Calu3 (cell line): ENCODE results near the gene MRPL21. TPM values are rescaled to one million over a fixed set of nuclear protein-coding genes. Genes with fewer than 3 reads are reported as not detected.

Experiments
- BruUV-seq: library from RNA; stranded (reverse); fragments of 400-500 nt; replicated peaks from 2 replicates; lab custom pipeline; 2021; lab: Mats Ljungman, UMichigan
- CTCF ChIA-PET: fragments of 300-600 bp; sonication (Branson Sonifier 250); formaldehyde crosslinking; loops from one replicate; lab custom pipeline; 2022; ENCODE audit warnings: antibody characterized with exemption; lab: Charles Lee
- DNase-seq: peaks from one replicate; pipeline ENCODE4 v3.0.0; 2022
- H3K27ac Mint-ChIP-seq: one replicate; pipeline ENCODE4 v1.8.0; 2022; ENCODE audit warnings: mixed read lengths; ENCODE audit not compliant: unreplicated experiment
- H3K27me3 Mint-ChIP-seq: one replicate; pipeline ENCODE4 v1.8.0; 2022; ENCODE audit warnings: mixed read lengths; ENCODE audit not compliant: unreplicated experiment
- H3K36me3 Mint-ChIP-seq: one replicate; pipeline ENCODE4 v1.8.0; 2022; ENCODE audit warnings: mild to moderate bottlenecking, moderate library complexity, mixed read lengths; ENCODE audit not compliant: insufficient read depth, unreplicated experiment
- H3K4me1 Mint-ChIP-seq: one replicate; pipeline ENCODE4 v1.8.0; 2022; ENCODE audit warnings: mild to moderate bottlenecking, low read depth, mixed read lengths; ENCODE audit not compliant: unreplicated experiment
- H3K4me3 Mint-ChIP-seq: one replicate; pipeline ENCODE4 v1.8.0; 2022; ENCODE audit warnings: mild to moderate bottlenecking, low read depth, moderate library complexity, mixed read lengths; ENCODE audit not compliant: unreplicated experiment
- H3K9me3 Mint-ChIP-seq: one replicate; pipeline ENCODE4 v1.8.0; 2022; ENCODE audit warnings: low read depth, mixed read lengths; ENCODE audit not compliant: unreplicated experiment
- intact Hi-C: fragments of 100-400 bp; cut with micrococcal nuclease; formaldehyde crosslinking; loops from one replicate; pipeline ENCODE4 v1.10.0; 2022; ENCODE audit not compliant: unreplicated experiment
- total RNA-seq: library from RNA; stranded (reverse); gene quantifications from 2 replicates; pipeline ENCODE4 v1.2.3, GENCODE V29; 2022
- TF ChIP-seq, protein P1 (sequence below): fragments of 200-600 bp; IDR thresholded peaks from one replicate; pipeline ENCODE4 v1.8.0; 2022; ENCODE audit warnings: antibody characterized with exemption; ENCODE audit not compliant: unreplicated experiment

Gene MRPL21
- total RNA-seq, 1 experiment from 2014 or later = 79.7 TPM

DNA sequence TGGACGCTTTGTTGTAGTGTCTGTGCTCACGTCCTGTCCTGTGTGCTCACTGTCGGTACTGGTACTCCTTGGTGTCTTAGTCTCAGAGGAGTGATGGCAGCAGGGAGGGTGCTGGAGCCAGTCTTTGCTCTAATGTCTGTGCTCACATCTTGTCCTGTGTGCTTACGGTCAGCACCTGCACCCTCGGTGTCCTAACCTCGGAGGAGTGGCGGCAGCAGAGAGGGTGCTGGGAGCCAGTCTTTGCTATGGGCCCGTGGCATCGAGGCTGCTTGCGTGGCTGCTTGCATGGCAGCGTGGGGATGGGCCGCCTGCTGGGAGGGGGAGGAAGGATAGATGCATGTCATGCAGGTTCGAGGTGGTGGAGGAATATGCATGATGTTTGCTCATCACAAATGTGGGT is 12.8 kb upstream of the MRPL21 start:
- peaks cover 39% of the 10 kb centered on the region for H3K36me3 Mint-ChIP-seq
- BruUV-seq = no TSS peak
- no peaks in the 10 kb centered on the region for H3K27me3 Mint-ChIP-seq
- no peak overlapping the region for H3K4me3 Mint-ChIP-seq
- H3K9me3 Mint-ChIP-seq = no peaks in the 10 kb centered on the region
- intact Hi-C loops = no loop called here
- H3K4me1 Mint-ChIP-seq = no peaks in the 10 kb centered on the region
- CTCF ChIA-PET = no interaction called here
- H3K27ac Mint-ChIP-seq = no peak overlapping the region
- TF ChIP-seq, protein P1, sequence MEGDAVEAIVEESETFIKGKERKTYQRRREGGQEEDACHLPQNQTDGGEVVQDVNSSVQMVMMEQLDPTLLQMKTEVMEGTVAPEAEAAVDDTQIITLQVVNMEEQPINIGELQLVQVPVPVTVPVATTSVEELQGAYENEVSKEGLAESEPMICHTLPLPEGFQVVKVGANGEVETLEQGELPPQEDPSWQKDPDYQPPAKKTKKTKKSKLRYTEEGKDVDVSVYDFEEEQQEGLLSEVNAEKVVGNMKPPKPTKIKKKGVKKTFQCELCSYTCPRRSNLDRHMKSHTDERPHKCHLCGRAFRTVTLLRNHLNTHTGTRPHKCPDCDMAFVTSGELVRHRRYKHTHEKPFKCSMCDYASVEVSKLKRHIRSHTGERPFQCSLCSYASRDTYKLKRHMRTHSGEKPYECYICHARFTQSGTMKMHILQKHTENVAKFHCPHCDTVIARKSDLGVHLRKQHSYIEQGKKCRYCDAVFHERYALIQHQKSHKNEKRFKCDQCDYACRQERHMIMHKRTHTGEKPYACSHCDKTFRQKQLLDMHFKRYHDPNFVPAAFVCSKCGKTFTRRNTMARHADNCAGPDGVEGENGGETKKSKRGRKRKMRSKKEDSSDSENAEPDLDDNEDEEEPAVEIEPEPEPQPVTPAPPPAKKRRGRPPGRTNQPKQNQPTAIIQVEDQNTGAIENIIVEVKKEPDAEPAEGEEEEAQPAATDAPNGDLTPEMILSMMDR = no peak
- no peak for DNase-seq

DNA sequence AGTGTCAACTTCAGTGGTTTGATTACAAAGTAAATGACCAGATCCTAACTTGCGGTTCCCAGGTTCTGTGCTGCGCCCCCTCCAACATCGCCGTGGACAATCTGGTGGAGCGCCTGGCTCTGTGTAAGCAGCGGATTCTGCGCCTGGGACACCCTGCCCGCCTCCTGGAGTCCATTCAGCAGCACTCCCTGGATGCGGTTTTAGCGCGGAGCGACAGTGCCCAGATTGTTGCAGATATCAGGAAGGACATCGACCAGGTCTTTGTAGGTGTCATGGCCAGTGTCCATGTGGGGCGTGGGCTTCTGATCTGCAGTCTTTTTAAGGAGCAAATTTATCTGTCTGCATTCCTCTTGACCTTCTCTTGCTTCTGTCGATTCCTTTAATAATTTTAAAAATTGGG is 11.1 kb upstream of the MRPL21 start:
- TF ChIP-seq, protein P1 = no peak
- no peaks in the 10 kb centered on the region for H3K27me3 Mint-ChIP-seq
- BruUV-seq = no TSS peak
- no peaks in the 10 kb centered on the region for H3K9me3 Mint-ChIP-seq
- no peak overlapping the region for H3K27ac Mint-ChIP-seq
- peaks cover 39% of the 10 kb centered on the region for H3K36me3 Mint-ChIP-seq
- no peak overlapping the region for H3K4me3 Mint-ChIP-seq
- DNase-seq = no peak
- CTCF ChIA-PET = no interaction called here
- intact Hi-C loops = no loop called here
- no peaks in the 10 kb centered on the region for H3K4me1 Mint-ChIP-seq

DNA sequence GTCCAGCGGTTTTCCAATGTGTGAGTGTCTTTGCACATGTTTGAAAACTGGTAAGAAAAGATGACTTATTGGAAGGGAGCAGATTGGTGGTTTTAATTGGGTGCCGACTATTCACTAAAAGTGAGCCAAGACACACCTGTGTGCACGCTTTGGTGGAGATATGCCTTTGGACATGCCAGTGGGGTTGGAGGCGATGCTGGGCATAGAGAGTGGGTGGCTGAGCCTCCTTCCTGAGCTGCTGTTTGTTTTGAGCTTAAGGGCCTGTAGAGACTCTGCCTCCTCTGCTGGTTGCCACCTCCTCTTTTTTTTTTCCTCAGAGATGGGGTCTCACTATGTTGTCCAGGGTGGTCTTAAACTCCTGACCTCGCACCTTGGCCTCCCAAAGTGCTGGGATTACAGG is 9.6 kb upstream of the MRPL21 start:
- DNase-seq = no peak
- peaks cover 31% of the 10 kb centered on the region for H3K36me3 Mint-ChIP-seq
- H3K27me3 Mint-ChIP-seq = no peaks in the 10 kb centered on the region
- no peaks in the 10 kb centered on the region for H3K4me1 Mint-ChIP-seq
- H3K27ac Mint-ChIP-seq = no peak overlapping the region
- CTCF ChIA-PET = no interaction called here
- BruUV-seq = no TSS peak
- TF ChIP-seq, protein P1 = no peak
- H3K4me3 Mint-ChIP-seq = no peak overlapping the region
- no peaks in the 10 kb centered on the region for H3K9me3 Mint-ChIP-seq
- intact Hi-C loops = no loop called here

DNA sequence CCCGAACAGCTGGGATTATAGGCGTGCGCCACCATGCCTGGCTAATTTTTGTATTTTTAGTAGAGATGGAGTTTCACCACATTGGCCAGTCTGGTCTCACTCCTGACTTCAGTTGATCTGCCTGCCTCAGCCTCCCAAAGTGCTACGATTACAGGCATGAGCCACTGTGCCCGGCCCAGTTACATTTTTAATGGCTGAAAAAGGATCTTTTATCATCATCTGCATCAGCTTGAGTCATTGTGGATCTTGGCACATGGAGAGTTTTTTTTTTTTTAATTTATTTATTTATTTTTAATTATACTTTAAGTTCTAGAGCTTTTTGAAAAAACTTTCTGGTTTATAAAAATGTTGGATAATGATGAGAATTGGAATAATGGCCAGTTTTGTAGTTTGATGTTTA is 8.6 kb upstream of the MRPL21 start:
- Mint-ChIP-seq H3K27ac (no peak overlapping the region), H3K36me3 (peaks cover 31% of the 10 kb centered on the region), H3K27me3 (no peaks in the 10 kb centered on the region), H3K4me1 (no peaks in the 10 kb centered on the region), H3K4me3 (no peak overlapping the region), H3K9me3 (no peaks in the 10 kb centered on the region)
- no TSS peak for BruUV-seq
- DNase-seq = no peak
- TF ChIP-seq, protein P1 = no peak
- CTCF ChIA-PET = no interaction called here
- intact Hi-C loops = no loop called here
